Ovary (tissue), 9 donors: Measurements from ENCODE around the gene FADS2. TPM values are rescaled to one million over a fixed set of nuclear protein-coding genes. Genes with fewer than 3 reads are reported as not detected.

Source experiments
- DNase-seq, 5 donors: peaks; one replicate each; pipeline ENCODE4 v3.0.0-alpha.2; 2019 to 2020
- H3K27ac ChIP-seq, 2 donors: fragments of 200-600 bp; one replicate each; pipeline versions ENCODE4 v1.5.1 to v1.8.0; 2019 to 2022
- H3K27me3 ChIP-seq: fragments of 200-600 bp; one replicate; pipeline ENCODE4 v1.8.0; 2022
- H3K36me3 ChIP-seq: fragments of 200-600 bp; sonication (generic); one replicate; pipeline ENCODE4 v1.5.1; 2019
- H3K4me1 ChIP-seq: one replicate; pipeline ENCODE4 v1.8.1; 2013; ENCODE audit warnings: mild to moderate bottlenecking, moderate library complexity; ENCODE audit not compliant: insufficient read depth
- H3K4me3 ChIP-seq: fragments of 200-600 bp; sonication (generic); one replicate; pipeline ENCODE4 v1.5.1; 2017
- H3K9me3 ChIP-seq, 2 donors: fragments of 200-600 bp in 1 of 2; sonication (generic) in 1 of 2; one replicate each; pipeline versions ENCODE4 v1.5.1 to v1.8.1; 2013 to 2019; ENCODE audit warnings: mild to moderate bottlenecking in 1 of 2, moderate library complexity in 1 of 2
- EP300 ChIP-seq: sonication (generic); formaldehyde crosslinking; IDR thresholded peaks from one replicate; pipeline ENCODE4 v1.6.1; 2017; ENCODE audit warnings: antibody characterized with exemption
- POLR2A ChIP-seq: fragments of 450-650 bp; IDR thresholded peaks from one replicate; pipeline ENCODE4 v1.6.1; 2017; ENCODE audit warnings: antibody characterized with exemption, mild to moderate bottlenecking, moderate library complexity
- whole genome bisulfite sequencing, 3 donors: extraction: QIAGEN DNeasy Blood & Tissue Kit in 1 of 3; methylation state at CpG; one replicate each; pipeline versions ENCODE4 v1.1.5 to v1.1.7; 2013 to 2017; 5-methylcytosine and 5-hydroxymethylcytosine counted together
- intact Hi-C, 4 donors: fragments of 100-400 bp; cut with DNase I; formaldehyde crosslinking; loops; one replicate each; pipeline versions ENCODE4 v1.11.0 to v1.15.1; 2022 to 2023
- microRNA counts: library from miRNA; unstranded; fragments of <30 nt; microRNA quantifications from one replicate; lab custom pipeline; 2016
- microRNA-seq, 3 donors: library from miRNA; unstranded; fragments of <30 nt; microRNA quantifications; one replicate each; pipeline versions ENCODE4 to v1.2.0, GENCODE V29; 2019 to 2020
- polyA plus RNA-seq, 2 donors: library from polyadenylated mRNA; stranded (reverse); fragments of 200-250 nt in 1 of 2; fragments of 350-450 nt in 1 of 2; fragmentation: Illumina TruSeq in 1 of 2; extraction: RNeasy Lipid Tissue Mini Kit (QIAGEN cat#74804) in 1 of 2; gene quantifications; one replicate each; pipeline ENCODE4 v1.2.3, GENCODE V29; 2013 to 2014
- small RNA-seq: library from RNA; depleted of rRNA; stranded (forward); fragments of <200 nt; gene quantifications from one replicate; pipeline ENCODE3, GENCODE V24; 2016
- total RNA-seq, 7 donors: library from RNA; depleted of rRNA in 2 of 7; stranded (reverse); fragments of >200 nt in 2 of 7; fragmentation: NEBNext Ultra II Directional in 3 of 7; extraction: Animal tissue kit (Norgen Biotek cat#: 25700) in 3 of 7; gene quantifications; one replicate each; pipeline versions ENCODE4 v1.1.0 to v1.2.4, GENCODE V29; 2016 to 2023
- TF ChIP-seq, protein P1 (sequence below), 3 donors: fragments of 450-650 bp in 2 of 3; fragments of 200-600 bp in 1 of 3; IDR thresholded peaks; one replicate each; pipeline versions ENCODE4 v1.5.1 to v1.8.0; 2016 to 2022; ENCODE audit warnings: antibody characterized with exemption in 3 of 3, mild to moderate bottlenecking in 1 of 3
- donor health status: DM: no; HTN: no; CAD: no; lungs with moderate emphysema.
- donor health status: DM: no; HTN: no; CAD: no.
- donor health status: Bipolar disorder and iron deficiency.
- donor health status: DM: yes; HTN: yes; CAD: no.
- donor health status: DM: no; HTN: no; CAD: no.
- donor health status: DM: yes; HTN: yes; CAD: no.

Gene FADS2
- total and polyA plus RNA-seq, 9 donors: 6.3 to 298 (median 26.2) TPM

DNA sequence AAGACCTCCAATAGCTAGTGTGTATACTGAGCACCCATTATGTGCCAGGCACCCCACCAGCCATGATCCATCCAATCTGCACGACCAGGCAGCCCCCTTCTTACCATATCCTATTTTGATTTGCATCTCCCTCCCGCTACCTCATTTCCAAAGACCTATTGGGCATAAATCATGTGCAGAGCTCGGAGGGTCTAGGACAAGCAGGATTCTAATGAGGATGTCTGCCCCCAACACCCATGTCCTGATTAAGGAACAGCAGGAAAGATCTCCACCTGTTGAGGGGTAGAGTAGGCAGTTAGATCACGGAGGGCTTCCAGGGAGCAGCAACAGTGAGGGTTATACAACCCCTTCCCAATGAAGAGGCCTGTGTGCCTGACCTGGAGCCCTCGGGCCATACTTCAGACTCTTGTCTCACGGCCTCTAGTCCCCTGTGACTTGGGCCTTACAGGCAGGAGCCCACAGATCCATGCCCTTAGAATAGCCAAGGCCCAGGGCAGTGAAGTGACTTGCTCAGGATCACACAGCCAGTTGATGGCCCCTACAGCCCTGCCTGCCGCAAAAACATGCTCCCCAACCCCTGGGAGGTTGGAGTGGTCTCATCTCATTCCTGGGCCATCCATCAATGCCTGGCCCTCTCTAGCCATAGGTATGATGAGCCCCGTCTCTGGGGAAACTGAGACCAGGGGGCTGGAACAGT, 85.7 kb downstream of the FADS2 start:
- Histone ChIP-seq H3K4me1 (peaks cover 44% of the 10 kb centered on the region), H3K36me3 (no peaks in the 10 kb centered on the region), H3K4me3 (no peak overlapping the region), H3K9me3 (no peaks in the 10 kb centered on the region), H3K27me3 (no peaks in the 10 kb centered on the region), H3K27ac (no peak overlapping the region)
- intact Hi-C loops: no loop called here
- TF ChIP-seq, protein P1, sequence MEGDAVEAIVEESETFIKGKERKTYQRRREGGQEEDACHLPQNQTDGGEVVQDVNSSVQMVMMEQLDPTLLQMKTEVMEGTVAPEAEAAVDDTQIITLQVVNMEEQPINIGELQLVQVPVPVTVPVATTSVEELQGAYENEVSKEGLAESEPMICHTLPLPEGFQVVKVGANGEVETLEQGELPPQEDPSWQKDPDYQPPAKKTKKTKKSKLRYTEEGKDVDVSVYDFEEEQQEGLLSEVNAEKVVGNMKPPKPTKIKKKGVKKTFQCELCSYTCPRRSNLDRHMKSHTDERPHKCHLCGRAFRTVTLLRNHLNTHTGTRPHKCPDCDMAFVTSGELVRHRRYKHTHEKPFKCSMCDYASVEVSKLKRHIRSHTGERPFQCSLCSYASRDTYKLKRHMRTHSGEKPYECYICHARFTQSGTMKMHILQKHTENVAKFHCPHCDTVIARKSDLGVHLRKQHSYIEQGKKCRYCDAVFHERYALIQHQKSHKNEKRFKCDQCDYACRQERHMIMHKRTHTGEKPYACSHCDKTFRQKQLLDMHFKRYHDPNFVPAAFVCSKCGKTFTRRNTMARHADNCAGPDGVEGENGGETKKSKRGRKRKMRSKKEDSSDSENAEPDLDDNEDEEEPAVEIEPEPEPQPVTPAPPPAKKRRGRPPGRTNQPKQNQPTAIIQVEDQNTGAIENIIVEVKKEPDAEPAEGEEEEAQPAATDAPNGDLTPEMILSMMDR (IDR thresholded peaks at IDR 0.05): no peak
- TF ChIP-seq EP300 (no peak), POLR2A (no peak)
- DNase-seq: peak in 2 of 5 donors; percentile 18 to 25
- 80 to 84% (median 81%) methylated on average over 8 of the region's 8 CpGs for WGBS, 3 donors

DNA sequence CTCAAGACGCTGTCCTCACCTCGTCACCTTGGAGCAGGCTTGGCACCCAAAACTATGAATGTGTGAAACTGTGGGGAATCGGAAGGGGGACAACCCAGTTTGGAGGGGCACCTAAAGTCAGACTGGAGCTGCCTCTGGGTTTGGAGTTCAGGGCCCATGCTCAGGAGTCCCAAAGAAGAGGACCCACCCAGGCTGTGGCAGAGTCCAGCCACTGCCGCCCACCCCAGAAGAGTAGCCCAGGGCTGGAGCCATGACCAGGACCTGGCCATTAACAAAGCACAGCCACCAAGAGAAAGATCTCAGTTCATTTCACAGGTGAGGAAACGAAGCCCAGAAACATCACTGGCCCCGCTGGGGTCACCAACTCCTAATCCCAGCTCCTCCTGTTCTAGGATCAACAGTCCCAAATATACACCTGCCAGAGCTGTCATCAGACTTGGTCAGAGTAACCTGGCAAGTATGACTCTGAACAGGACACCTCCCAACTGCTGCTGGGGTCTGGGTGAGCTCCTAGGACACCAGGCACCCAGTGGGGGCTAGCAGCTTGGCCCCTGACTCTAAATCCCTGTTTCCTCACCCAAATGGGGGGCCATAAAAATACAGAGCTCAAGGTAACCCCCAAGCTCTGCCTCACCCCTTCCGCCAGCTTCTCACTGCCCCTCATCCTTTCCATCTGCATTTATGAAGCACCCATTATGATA, 86.5 kb downstream of the FADS2 start:
- 89 to 93% (median 91%) methylated on average over 7 of the region's 7 CpGs for WGBS, 3 donors

DNA sequence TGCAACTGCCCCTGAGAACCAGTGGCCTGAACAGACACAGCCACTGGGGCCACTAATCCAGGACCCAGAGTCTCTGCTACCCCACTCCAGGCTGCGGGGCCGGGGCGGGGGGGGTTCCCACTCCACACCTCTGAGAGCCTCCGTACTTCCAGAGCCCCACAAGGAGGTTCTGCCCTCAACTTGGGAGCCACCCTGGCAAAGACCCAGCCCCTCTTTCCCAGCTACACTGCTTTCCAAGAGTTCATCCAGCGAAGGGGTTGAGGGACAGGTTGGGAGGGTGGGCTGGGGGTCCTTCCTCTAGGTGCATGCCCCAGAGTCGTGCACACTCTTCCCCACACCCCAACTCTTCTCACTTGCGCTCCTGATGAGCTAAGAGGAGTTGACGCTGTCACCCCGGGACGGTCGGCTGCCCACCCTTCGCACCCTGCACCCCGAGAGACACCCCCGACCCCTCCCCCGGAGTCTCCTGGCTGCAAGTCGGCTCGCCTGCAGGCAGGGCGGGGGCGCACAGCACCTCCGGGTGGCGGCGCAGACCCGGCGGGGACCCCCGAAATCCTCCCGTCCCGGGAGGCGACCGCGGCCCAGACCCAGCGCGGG, 88.7 kb downstream of the FADS2 start:
- WGBS, 3 donors: 0 to 3% (median 2%) methylated on average over 28 to 32 of the region's 32 CpGs
- intact Hi-C loops: no loop called here
- peak; percentile 57 to 75 (median 67) for DNase-seq
- TF ChIP-seq, protein P1 (IDR thresholded peaks at IDR 0.05): peak in 1 of 3 donors; percentile 12
- TF ChIP-seq POLR2A (no peak), EP300 (no peak)
- no peaks in the 10 kb centered on the region for H3K9me3 ChIP-seq
- peak overlapping the region; percentile 91 to 98 for H3K27ac ChIP-seq
- peaks cover 25% of the 10 kb centered on the region for H3K4me1 ChIP-seq
- no peaks in the 10 kb centered on the region for H3K27me3 ChIP-seq
- no peaks in the 10 kb centered on the region for H3K36me3 ChIP-seq
- peak overlapping the region; percentile 62 for H3K4me3 ChIP-seq

More for the DNA sequence above, 86.5 kb downstream of the FADS2 start:
- TF ChIP-seq EP300: no peak
- no peak for TF ChIP-seq POLR2A
- TF ChIP-seq, protein P1 (IDR thresholded peaks at IDR 0.05): no peak
- Histone ChIP-seq H3K36me3 (no peaks in the 10 kb centered on the region), H3K27me3 (no peaks in the 10 kb centered on the region), H3K9me3 (no peaks in the 10 kb centered on the region), H3K27ac (peak overlapping the region in 1 of 2 donors; percentile 91), H3K4me1 (peaks cover 44% of the 10 kb centered on the region), H3K4me3 (no peak overlapping the region)
- DNase-seq: peak in 3 of 5 donors; percentile 16 to 21 (median 18)
- intact Hi-C loops: no loop called here

MicroRNA genes within 50 kb of the gene (microRNA counts, 767-probe panel; counts per million panel counts)
- microRNA hsa-miR-1908 (lab: Ali Mortazavi, UCI): 530 counts per million, percentile 78 among the panel's probes with 10 or more counts
- 530 counts per million, percentile 78 among the panel's probes with 10 or more counts for microRNA hsa-miR-611 (lab: Ali Mortazavi, UCI)

Small RNA genes lying within 50 kb of the gene (microRNA-seq; reads per million reads assigned to microRNA genes)
- gene MIR6746: 0 to 0.95 (median 0.18) reads per million in 3 donors

Small RNA genes lying within 50 kb of the gene (small RNA-seq; reads per million reads assigned to genes)
- gene MIR6746: not detected

Other genes starting within 250 kb of the FADS2 start
- gene SYT7, start 247.2 kb upstream of the FADS2 start, total RNA-seq: 1 to 10 TPM in 5 of 7 donors, under 1 TPM in 2; 0.24 to 4.6 (median 1.5) TPM
- 1 to 10 TPM; 1.7 to 4.9 TPM for gene SYT7, start 247.2 kb upstream of the FADS2 start, polyA plus RNA-seq
- gene DAGLA, start 147.9 kb upstream of the FADS2 start, total RNA-seq: 1 to 10 TPM in 6 of 7 donors, under 1 TPM in 1; 0.48 to 4.4 (median 1.9) TPM
- under 1 TPM; 0.40 to 0.77 TPM for gene DAGLA, start 147.9 kb upstream of the FADS2 start, polyA plus RNA-seq
- 100 to 1,000 TPM in 1 of 7 donors, 10 to 100 TPM in 6; 11.3 to 109 (median 41.3) TPM for gene MYRF, start 75.7 kb upstream of the FADS2 start, total RNA-seq
- gene MYRF, start 75.7 kb upstream of the FADS2 start, polyA plus RNA-seq: 1 to 10 TPM; 6.6 to 6.7 TPM
- 100 to 1,000 TPM in 5 of 7 donors, 10 to 100 TPM in 2; 32.2 to 131 (median 117) TPM for gene TMEM258, start 35.7 kb upstream of the FADS2 start, total RNA-seq
- gene TMEM258, start 35.7 kb upstream of the FADS2 start, polyA plus RNA-seq: 100 to 1,000 TPM; 170 to 192 TPM
- 1 to 10 TPM; 3.7 to 8.6 (median 5.2) TPM for gene FEN1, start 35.4 kb upstream of the FADS2 start, total RNA-seq
- gene FEN1, start 35.4 kb upstream of the FADS2 start, polyA plus RNA-seq: 1 to 10 TPM; 4.4 to 4.7 TPM
- 100 to 1,000 TPM in 1 of 7 donors, 10 to 100 TPM in 6; 16.2 to 242 (median 53.7) TPM for gene FADS1, start 11.3 kb upstream of the FADS2 start, total RNA-seq
- 10 to 100 TPM; 20.1 to 45.3 TPM for gene FADS1, start 11.3 kb upstream of the FADS2 start, polyA plus RNA-seq
- gene FADS3, start 63.2 kb downstream of the FADS2 start, total RNA-seq: 10 to 100 TPM; 21.9 to 85.8 (median 41.3) TPM
- gene FADS3, start 63.2 kb downstream of the FADS2 start, polyA plus RNA-seq: 10 to 100 TPM; 10.6 to 52.3 TPM
- 10 to 100 TPM; 14.1 to 90.0 (median 53.8) TPM for gene RAB3IL1, start 89.3 kb downstream of the FADS2 start, total RNA-seq
- 10 to 100 TPM in 1 of 2 donors, 1 to 10 TPM in 1; 4.5 to 42.8 TPM for gene RAB3IL1, start 89.3 kb downstream of the FADS2 start, polyA plus RNA-seq
- 10 to 100 TPM in 1 of 7 donors, 1 to 10 TPM in 6; 1.0 to 17.8 (median 6.1) TPM for gene BEST1, start 122.1 kb downstream of the FADS2 start, total RNA-seq
- 1 to 10 TPM; 3.5 to 4.0 TPM for gene BEST1, start 122.1 kb downstream of the FADS2 start, polyA plus RNA-seq
- gene FTH1, start 139.3 kb downstream of the FADS2 start, total RNA-seq: 1,000 to 10,000 TPM; 1,118 to 2,442 (median 2,118) TPM
- 1,000 to 10,000 TPM; 2,228 to 5,649 TPM for gene FTH1, start 139.3 kb downstream of the FADS2 start, polyA plus RNA-seq